Endodermal cell (in vitro differentiated cells): Measurements from ENCODE around the gene CDC42EP5. TPM values are rescaled to one million over a fixed set of nuclear protein-coding genes. Genes with fewer than 3 reads are reported as not detected.

Source experiments
- DNase-seq: peaks from one replicate; pipeline ENCODE4 v3.0.0-alpha.2; 2017
- H3K27ac ChIP-seq: 2 replicates; pipeline ENCODE4 v1.5.1; 2013; ENCODE audit warnings: mild to moderate bottlenecking, low read depth, low read length, moderate library complexity
- H3K27me3 ChIP-seq: 2 replicates; pipeline ENCODE4 v1.6.1; 2013; ENCODE audit warnings: mild to moderate bottlenecking, low read length, moderate library complexity; ENCODE audit not compliant: insufficient read depth, control insufficient read depth, poor library complexity, severe bottlenecking
- H3K36me3 ChIP-seq: 2 replicates; pipeline ENCODE4 v1.7.0; 2013; ENCODE audit warnings: mild to moderate bottlenecking, low read length, moderate library complexity; ENCODE audit not compliant: control insufficient read depth, insufficient read depth
- H3K4me1 ChIP-seq: one replicate; pipeline ENCODE4 v1.7.0; 2013; ENCODE audit warnings: low read length; ENCODE audit not compliant: control insufficient read depth, insufficient read depth
- H3K4me3 ChIP-seq: 2 replicates; pipeline ENCODE4 v1.5.1; 2013; ENCODE audit warnings: mild to moderate bottlenecking, low read length, moderate library complexity
- H3K9ac ChIP-seq: 2 replicates; pipeline ENCODE4 v1.6.1; 2013; ENCODE audit warnings: mild to moderate bottlenecking, low read length, moderate library complexity; ENCODE audit not compliant: poor library complexity, severe bottlenecking; ENCODE audit errors: extremely low read depth
- H3K9me3 ChIP-seq: 2 replicates; pipeline ENCODE4 v1.6.1; 2013; ENCODE audit warnings: mild to moderate bottlenecking, low read length, moderate library complexity; ENCODE audit not compliant: control insufficient read depth
- H3K27ac Mint-ChIP-seq: 2 replicates; pipeline ENCODE4 v1.8.0; 2020; ENCODE audit warnings: mixed read lengths
- H3K27me3 Mint-ChIP-seq: 2 replicates; pipeline ENCODE4 v1.8.0; 2021; ENCODE audit warnings: mild to moderate bottlenecking, mixed read lengths; ENCODE audit not compliant: insufficient read depth
- H3K36me3 Mint-ChIP-seq: 2 replicates; pipeline ENCODE4 v1.8.0; 2020; ENCODE audit warnings: low read depth, mixed read lengths
- H3K4me1 Mint-ChIP-seq: 2 replicates; pipeline ENCODE4 v1.8.0; 2020; ENCODE audit warnings: mixed read lengths
- H3K4me3 Mint-ChIP-seq: 2 replicates; pipeline ENCODE4 v1.8.0; 2020; ENCODE audit warnings: mild to moderate bottlenecking, moderate library complexity, mixed read lengths
- H3K9me3 Mint-ChIP-seq: 2 replicates; pipeline ENCODE4 v1.8.0; 2020; ENCODE audit warnings: mild to moderate bottlenecking, mixed read lengths
- WGBS, 2 experiments: methylation state at CpG; one replicate each; pipeline versions ENCODE4 v1.1.5 to v1.1.7; 2013; ENCODE audit warnings: missing lambda C conversion rate in 2 of 2, mixed read lengths in 1 of 2; ENCODE audit not compliant: insufficient coverage in 1 of 2, insufficient read length in 1 of 2; 5-methylcytosine and 5-hydroxymethylcytosine counted together
- total RNA-seq, 2 donors: library from RNA; stranded (reverse); fragmentation: NEBNext Ultra II Directional in 1 of 2; extraction: Animal tissue kit (Norgen Biotek cat#: 25700) in 1 of 2; gene quantifications; 2 replicates in 1 of 2; 3 replicates in 1 of 2; pipeline ENCODE4 v1.2.1, GENCODE V29; 2021
- TF ChIP-seq, protein P1 (sequence below): fragments of 200-600 bp; sonication (generic); conservative IDR thresholded peaks from 2 replicates; pipeline ENCODE4 v1.5.0; 2021; ENCODE audit warnings: antibody characterized with exemption, mild to moderate bottlenecking

CDC42EP5 gene
- total RNA-seq, 2 donors from 2014 or later = 0.49 TPM; not detected in 1

DNA sequence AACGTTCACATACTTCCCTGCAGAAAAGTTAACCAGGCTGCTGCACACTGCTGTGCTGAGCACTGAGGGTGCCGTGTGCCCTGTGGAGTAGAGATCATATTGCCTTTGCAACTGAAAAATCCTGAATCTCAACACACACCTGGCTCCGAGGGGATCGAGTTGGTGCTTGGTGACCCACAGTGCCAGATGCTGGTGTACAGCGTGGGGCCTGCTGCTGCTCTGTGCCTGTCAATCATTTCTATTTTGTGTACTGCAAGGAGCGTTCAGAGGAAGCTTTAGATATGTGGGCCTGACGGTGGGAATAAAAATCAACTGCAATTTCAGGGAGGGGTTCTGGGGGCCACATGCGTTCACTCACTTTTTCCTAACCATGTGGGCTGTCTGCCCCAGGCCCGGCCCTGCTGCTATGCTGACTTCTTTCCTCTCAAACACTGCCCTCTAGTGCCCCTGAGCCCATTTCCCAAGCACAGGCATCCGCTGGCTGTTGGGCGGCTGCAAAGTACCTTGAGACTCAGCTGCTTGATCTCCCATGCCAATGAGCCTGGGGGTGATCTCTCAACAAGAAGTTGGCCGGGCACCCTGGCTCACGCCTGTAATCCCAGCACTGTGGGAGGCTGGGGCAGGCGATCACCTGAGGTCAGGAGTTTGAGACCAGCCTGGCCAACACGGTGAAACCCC, 33.8 kb downstream of the CDC42EP5 start:
- H3K27ac Mint-ChIP-seq = no peak overlapping the region
- H3K9me3 Mint-ChIP-seq = no peaks in the 10 kb centered on the region
- Histone ChIP-seq H3K27ac (no peak overlapping the region), H3K9me3 (no peaks in the 10 kb centered on the region), H3K4me3 (no peak overlapping the region), H3K36me3 (peaks cover 19% of the 10 kb centered on the region), H3K4me1 (peaks cover 4% of the 10 kb centered on the region), H3K27me3 (no peaks in the 10 kb centered on the region), H3K9ac (no peak overlapping the region)
- 63 to 67% methylated on average over 13 to 15 of the region's 15 CpGs for WGBS, 2 experiments
- peak; percentile 92 for DNase-seq
- H3K4me3 Mint-ChIP-seq = no peak overlapping the region
- peaks cover 30% of the 10 kb centered on the region for H3K36me3 Mint-ChIP-seq
- TF ChIP-seq, protein P1, sequence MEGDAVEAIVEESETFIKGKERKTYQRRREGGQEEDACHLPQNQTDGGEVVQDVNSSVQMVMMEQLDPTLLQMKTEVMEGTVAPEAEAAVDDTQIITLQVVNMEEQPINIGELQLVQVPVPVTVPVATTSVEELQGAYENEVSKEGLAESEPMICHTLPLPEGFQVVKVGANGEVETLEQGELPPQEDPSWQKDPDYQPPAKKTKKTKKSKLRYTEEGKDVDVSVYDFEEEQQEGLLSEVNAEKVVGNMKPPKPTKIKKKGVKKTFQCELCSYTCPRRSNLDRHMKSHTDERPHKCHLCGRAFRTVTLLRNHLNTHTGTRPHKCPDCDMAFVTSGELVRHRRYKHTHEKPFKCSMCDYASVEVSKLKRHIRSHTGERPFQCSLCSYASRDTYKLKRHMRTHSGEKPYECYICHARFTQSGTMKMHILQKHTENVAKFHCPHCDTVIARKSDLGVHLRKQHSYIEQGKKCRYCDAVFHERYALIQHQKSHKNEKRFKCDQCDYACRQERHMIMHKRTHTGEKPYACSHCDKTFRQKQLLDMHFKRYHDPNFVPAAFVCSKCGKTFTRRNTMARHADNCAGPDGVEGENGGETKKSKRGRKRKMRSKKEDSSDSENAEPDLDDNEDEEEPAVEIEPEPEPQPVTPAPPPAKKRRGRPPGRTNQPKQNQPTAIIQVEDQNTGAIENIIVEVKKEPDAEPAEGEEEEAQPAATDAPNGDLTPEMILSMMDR = peak; percentile 77
- H3K4me1 Mint-ChIP-seq = peaks cover 4% of the 10 kb centered on the region
- H3K27me3 Mint-ChIP-seq = peaks cover 5% of the 10 kb centered on the region

DNA sequence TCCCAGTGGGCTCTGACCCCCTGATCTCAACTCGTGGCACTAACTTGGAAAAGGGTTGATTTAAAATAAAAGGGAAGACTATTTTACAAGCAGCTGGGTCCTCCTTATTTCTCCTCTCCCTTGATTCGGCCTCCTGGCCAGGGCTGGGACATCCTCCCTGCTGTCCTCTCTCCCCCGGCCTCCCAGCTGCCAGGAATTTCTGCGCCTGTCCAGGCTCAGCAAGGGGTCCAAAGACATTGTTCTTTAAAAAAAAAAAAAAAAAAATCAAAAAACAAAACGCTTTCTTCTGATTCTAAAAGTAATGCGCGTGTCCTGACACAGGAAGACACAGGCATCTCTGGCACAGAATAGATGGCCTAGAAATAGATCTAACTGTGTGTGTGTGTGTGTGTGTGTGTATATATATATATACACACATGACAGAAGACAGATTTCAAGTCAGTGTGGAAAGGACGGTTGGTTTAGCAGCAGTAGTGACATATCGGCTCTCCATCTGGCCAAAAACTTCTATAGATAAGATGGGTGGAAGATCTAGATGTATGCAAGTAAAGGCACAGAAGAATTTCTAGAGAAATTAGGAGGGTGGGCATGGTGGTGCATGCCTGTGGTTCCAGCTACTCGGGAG, 36.4 kb downstream of the CDC42EP5 start:
- Mint-ChIP-seq H3K36me3 (peaks cover 14% of the 10 kb centered on the region), H3K4me1 (peaks cover 4% of the 10 kb centered on the region), H3K27me3 (peaks cover 24% of the 10 kb centered on the region), H3K4me3 (no peak overlapping the region), H3K27ac (no peak overlapping the region), H3K9me3 (no peaks in the 10 kb centered on the region)
- Histone ChIP-seq H3K27ac (no peak overlapping the region), H3K9me3 (no peaks in the 10 kb centered on the region), H3K4me1 (peaks cover 4% of the 10 kb centered on the region), H3K9ac (no peak overlapping the region), H3K27me3 (no peaks in the 10 kb centered on the region), H3K4me3 (no peak overlapping the region), H3K36me3 (peaks cover 14% of the 10 kb centered on the region)
- WGBS, 2 experiments = 74 to 82% methylated on average over 2 to 7 of the region's 10 CpGs
- TF ChIP-seq, protein P1 = no peak
- DNase-seq = no peak

DNA sequence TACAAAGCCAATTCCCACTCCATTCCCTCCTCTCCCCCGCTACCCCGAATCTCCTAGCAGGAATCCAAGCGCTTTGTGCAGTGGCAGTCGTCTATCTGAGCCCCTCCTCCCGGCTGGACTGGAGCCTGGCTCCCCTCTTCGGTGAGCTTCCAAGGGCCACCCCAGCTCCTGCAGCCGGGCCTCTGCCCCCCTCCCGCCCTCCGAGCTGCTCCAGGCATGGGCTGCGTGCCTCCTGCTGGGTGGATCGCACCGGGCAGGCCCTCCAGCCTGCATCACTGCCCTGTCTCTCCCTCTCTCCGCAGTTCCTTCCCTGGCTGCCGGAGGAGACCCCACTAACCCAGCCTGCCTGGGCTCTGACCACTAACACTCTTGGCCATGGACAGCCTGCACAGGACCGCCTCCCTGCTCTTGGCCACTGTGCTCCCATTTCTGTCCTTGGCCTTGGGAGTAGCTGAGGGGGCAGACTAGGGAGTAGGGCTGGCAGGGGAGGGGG, 37.0 kb downstream of the CDC42EP5 start:
- H3K36me3 ChIP-seq = peaks cover 14% of the 10 kb centered on the region
- no peaks in the 10 kb centered on the region for H3K9me3 Mint-ChIP-seq
- 50 to 60% methylated on average over 13 to 15 of the region's 15 CpGs for WGBS, 2 experiments
- H3K4me3 ChIP-seq = no peak overlapping the region
- no peak overlapping the region for H3K9ac ChIP-seq
- no peak overlapping the region for H3K4me3 Mint-ChIP-seq
- H3K27me3 ChIP-seq = no peaks in the 10 kb centered on the region
- H3K27ac ChIP-seq = peak overlapping the region; percentile 6
- DNase-seq = peak; percentile 54
- H3K4me1 Mint-ChIP-seq = peaks cover 5% of the 10 kb centered on the region
- no peaks in the 10 kb centered on the region for H3K9me3 ChIP-seq
- H3K4me1 ChIP-seq = peaks cover 4% of the 10 kb centered on the region
- peaks cover 12% of the 10 kb centered on the region for H3K36me3 Mint-ChIP-seq
- TF ChIP-seq, protein P1 = no peak
- H3K27me3 Mint-ChIP-seq = peaks cover 27% of the 10 kb centered on the region
- H3K27ac Mint-ChIP-seq = no peak overlapping the region
